Stimulated activated CD4-positive, alpha-beta T cell treated with anti-CD3 and anti-CD28 coated beads, Interleukin-15, amount 100 ng/mL, for 48 hours (primary cell): Measurements from ENCODE around the gene CCDC146.
"Not testable (repeated sequence)": the region's sequence is repeated elsewhere in the genome, so short reads cannot be mapped to it uniquely, and the experiment has no call there.

ENCODE experiments used
- DNase-seq, 2 donors: peaks; one replicate each; pipeline ENCODE4 v3.0.0-alpha.2; 2020; ENCODE audit warnings: low read depth in 2 of 2

The CCDC146 gene

DNA sequence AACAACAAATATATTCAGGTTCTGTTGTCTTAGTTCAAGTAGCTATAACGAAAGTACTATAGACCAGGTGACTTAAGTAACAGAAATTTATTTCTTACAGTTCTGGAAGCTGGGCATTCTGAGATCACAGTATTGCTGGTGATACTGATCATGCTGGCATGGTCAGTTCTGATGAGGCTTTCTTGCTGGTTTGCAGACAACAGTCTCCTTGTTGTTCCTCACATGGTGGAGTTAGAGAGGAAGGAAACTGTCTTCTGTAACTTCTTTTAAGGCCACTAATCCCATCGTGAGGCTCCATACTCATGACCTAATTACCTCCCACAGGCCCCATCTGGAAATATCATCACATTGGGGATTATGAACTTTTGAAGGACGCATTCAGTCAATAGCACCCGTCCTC, 17.9 kb downstream of the CCDC146 start:
- not testable (repeated sequence) for DNase-seq

DNA sequence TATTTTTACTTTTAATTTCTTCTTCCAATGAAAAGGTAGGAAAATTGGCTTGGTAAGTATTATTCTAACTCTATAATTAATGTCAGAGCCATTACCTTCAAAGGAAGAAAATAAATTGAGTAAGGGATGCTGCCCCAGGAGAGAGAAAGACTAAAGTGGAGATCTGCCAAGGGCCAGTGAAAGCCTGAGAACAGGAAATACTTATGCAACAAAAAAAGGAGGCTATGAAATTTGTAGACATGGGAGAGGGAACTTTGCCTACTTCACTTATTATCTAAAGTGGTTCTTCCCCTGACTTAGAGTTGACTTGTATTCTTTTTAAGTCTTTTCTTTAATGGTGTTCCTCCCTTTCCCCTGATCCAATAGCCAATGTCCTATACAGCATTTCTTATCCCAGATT, 29.8 kb downstream of the CCDC146 start:
- not testable (repeated sequence) for DNase-seq

DNA sequence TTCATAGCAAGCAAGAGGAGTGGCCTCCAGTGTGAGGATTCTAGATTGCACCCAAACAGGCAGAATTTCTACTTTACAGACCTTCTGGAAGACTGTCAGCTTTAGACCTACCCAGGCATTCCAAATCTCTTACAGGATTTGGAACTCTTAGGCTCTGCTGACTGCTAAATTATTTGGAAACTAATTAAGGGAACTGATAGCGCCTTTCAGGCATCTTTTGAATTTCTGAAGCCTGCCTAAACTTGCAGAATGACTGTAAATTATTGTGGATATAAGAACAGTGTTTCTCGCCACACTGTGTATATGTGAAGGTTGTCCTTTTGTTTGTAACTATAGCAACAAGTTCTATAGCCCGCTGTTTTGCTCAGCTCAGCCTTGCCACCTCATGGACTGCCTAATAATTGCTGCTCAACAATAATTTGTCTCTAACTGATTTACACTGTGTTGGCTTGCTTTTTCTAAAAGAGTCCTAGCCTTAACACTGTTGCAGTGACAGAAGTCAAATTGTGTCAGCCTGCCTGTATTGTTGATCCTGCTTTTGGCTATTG, 32.6 kb downstream of the CCDC146 start:
- DNase-seq, result not testable (repeated sequence)

DNA sequence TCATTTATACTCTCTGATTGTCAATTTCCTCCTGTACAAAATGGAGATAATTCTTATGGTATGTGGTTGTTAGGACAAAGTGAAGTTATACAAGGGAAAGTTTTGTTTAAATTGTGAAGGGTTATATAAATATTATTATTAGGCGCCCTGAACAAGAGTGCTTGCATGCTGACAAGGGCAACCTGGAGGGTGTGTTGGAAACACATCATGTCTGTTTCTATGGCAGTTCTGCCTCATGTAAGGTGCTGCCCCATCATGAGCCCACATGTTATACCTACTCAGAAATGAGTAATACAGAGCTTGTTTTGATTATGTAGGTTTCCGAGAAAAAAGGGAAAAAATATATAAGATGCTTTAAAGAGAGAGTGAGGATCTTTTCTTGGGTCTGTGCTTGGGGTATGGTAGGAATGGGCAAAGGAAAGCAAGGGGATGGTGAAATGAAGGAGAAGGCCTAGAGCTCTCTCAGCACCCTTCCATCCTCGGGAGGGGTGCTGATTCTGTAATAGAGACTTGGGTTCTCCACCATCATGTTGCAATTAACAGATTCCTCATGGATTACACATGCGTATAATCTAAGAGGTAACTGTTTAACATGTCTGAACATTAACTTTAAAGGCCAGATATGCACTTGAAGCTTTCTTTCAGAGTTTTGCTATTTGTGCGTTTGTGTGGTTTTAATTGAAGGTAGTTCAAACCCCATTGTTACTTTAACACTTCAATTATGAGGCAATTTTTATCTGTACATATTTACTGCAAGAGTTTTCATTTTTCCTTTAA, 33.4 kb downstream of the CCDC146 start:
- not testable (repeated sequence) for DNase-seq

DNA sequence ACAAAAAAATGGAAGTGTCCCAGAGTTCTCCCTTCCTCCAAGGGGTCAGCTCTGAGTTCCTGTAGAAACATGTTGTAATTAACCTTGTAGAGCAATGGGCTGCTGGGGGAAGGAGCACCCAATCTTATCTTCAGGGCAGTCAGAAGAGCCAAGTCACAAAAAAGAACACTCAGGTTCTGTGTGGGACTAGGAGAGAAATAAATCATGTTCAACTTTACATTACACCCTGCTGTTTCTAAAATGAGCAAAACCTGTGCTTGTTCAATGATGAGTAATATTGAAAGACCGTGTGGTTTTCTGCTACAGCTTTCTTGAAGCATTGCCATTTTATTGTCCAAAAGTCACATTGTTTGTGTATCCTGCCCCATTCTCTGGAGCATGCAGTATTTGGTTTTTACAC, 34.6 kb downstream of the CCDC146 start:
- DNase-seq, result not testable (repeated sequence)

DNA sequence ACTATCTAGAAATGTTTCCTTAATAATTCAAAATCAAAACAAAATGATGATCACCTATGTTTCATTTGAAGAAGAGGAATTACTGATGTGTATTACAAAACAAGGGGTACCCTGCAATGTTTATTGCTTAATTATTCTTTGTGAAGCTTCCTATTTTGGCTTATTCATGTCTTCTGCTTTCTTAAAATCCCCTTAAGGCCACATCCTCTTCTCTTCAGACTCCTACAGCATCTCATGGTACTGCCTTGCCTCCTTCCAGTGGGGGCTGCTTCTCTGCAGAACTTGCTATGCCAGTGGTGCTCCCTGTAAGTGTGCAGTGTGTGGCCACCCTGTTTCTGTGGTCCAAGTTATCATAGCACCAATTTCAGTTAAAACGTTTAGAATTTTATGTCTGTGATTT, 35.0 kb downstream of the CCDC146 start:
- DNase-seq, result no peak

DNA sequence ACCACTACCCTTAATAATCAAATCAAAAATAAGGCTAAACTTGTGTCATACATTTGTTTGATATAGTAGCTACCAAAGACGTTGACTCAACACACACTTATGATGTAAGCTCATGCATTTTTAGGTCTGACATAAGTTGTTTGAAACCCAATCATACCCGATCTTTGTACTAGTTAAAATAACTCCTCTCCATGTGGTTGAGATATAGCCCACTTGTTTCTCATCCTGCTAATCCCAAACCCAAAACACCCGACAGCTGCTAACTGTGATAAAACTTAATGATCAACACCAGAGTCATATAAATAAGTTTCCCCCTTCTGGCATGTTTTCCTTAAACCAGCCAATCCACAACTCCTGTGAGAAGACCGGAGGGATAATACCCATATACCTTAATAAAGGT, 48.7 kb downstream of the CCDC146 start:
- not testable (repeated sequence) for DNase-seq

DNA sequence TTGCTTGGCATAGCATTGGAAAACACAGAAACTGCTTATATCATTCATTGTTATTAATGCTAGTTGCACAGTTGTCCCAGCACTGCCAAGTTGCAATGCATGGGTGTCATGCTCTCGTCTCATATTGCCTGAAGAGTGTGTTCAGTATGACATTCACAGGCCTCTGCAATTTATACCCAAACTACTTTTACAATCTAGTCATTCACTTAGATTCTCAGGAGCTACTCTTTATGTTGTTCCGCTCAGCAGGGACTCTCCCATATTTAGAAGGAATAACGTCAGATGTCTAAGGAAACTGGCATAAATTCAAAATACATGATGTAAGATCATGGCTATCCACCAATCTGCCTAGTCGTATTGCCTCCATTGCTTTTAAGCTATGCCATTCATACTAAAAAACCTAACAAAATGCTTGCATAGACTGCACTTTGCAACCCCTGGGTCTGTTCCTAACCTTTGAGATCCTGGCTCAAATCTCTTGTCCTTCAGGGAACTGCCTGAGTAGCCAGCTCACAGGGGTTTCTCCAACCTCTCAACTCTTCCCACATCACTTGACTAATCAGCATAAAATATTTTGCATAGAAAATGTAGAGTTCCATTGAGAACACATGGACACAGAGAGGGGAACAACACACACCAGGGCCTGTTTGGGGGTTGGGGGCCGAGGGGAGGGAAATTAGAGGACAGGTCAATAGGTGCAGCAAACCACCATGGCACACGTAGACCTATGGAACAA, 50.2 kb downstream of the CCDC146 start:
- DNase-seq, result not testable (repeated sequence)

DNA sequence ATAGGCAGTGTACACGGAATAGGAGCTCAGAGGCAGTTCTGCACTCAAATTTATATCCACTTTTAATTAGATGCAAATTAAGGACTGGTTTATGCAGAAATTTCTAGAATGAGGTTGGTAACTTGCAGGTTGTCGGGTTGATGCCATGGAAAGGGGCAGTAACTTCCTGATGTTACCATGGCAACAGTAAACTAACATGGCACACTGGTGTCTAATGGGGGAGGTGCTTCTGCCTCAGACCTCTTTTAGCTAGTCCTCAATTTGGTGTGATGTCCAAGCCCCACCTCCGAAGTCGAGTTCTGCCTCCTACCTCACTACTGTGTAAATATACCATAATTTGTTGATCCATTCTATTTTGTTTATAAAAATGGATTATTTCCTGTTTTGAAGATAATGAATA, 52.0 kb downstream of the CCDC146 start:
- DNase-seq, result not testable (repeated sequence)

DNA sequence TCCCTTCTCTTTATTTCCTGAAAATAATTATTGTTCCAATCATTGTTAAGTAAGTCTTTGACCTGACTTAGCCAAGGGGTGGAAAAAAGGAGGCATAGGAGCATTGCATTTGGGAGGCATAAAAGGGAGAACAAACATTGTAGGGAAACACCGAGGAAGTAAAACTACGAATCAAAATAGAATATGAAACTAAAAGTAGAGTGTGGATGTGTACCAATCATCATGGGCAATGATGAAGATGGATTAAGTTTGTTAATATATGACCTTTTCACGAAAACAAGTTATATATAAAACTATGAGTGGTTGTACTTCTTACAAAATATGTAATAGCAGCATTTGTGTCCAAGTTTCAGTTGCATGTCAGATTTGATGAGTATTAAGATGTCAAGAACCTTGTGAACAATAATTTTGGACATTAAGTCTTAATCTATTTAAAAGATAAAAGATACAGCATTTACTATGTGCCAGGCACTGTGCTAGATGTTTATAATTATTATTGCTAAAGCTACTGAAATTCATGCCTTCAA, 52.9 kb downstream of the CCDC146 start:
- not testable (repeated sequence) for DNase-seq

DNA sequence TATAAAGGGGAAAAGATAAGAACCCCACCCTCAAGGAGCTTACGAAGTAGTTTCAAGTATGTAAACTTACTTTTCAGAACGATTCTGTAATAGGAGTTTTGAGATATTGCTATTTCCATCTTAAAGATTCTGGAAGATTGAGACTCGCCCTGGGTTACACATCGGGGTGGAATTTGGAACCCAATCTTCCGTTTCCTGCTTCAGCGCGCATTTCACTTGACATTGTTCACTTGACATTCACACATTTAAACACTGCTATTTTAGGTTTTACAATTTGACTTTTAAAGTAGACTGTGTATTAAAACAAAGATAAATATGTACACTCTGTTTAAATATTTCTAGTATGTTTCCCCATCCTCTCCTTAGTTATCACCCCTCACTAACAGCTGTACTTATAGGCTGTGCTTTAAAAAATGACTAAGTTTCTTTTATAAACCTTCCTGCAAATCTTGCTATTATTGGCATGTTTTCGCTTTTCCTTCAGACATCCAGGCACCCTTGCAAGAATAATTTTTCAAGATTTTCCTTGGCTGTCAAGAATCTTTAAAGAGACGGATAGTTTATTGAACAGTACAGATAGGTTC, 55.0 kb downstream of the CCDC146 start:
- DNase-seq, result not testable (repeated sequence)

DNA sequence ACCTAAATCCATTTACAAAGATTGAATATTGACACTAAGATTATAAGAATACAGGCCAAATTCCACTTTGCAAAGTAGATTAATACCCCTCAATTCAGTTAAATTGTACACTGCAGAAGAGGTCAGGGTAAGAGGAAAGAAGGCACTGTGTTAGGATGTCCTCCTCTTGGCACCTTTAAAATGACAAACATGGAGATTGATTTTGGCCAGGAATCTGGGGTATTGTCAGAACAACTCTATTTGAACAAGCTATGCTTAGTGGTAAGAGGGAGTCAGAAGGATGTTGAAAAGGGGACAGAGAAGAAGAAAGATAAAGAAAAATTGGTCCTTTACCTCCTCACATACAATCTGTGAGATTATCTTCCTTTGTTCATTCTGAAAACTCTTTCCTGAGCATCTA, 55.6 kb downstream of the CCDC146 start:
- not testable (repeated sequence) for DNase-seq

DNA sequence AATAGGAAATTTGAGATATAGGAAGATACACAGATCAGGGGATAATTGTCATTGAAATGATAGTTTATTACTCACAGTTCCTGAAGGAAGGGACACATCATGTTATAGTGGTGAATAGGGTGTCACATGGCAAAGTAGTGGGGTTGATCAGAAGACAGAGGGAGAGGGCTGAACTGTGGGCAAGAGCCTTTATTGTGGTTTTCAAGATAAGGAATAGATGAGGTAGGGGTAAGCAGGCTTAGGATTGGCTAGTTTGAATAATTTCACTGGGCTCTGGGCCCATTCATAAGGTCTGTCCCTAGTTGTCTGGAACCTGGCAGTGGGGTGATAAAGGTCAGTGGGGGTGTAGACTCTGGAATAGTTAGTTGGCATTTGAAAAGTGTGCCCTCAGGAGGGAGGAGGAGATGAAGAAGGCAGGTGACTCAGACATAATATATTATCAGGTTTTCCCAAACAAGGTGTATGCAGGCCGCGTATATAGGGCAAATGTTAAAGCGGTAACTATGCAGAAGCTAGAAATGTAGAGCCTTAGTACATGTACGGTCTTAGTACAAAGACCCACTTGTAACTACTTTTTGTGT, 58.7 kb downstream of the CCDC146 start:
- no peak for DNase-seq

DNA sequence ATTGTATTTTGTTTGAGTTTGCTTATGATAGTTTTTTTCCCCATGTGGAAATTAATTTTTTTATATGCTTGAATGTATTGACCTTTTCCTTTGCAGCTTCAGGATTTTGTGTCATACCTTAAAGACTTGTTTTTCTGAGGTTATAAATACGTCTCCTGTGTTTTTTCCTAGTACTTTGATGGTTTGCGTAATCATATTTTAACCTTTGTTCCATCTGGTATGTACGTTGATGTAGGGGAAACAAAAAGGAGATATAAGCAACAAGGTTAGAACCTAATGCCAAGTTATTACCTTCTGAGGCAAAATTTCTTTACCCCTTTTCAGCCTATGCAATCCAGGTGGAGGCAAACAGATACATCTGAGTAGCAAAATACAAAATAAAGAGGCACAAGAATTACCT, 59.3 kb downstream of the CCDC146 start:
- no peak for DNase-seq

DNA sequence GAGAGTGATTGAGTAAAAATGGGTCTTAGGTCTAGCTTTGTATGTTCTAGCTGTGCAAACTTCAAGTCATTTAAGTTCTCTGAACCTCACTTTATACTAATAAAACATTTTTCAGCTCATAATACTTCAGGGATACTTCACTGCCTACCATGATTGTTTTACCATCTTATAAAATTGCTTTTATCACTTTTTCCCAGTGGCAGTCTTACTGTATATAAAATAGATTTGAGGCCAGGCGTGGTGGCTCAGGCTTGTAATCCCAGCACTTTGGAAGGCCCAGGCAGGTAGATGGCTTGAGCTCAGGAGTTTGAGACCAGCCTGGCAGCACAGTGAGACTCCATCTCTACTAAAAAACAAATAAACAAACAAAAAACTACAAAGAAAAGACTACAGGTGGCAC, 59.8 kb downstream of the CCDC146 start:
- no peak for DNase-seq

DNA sequence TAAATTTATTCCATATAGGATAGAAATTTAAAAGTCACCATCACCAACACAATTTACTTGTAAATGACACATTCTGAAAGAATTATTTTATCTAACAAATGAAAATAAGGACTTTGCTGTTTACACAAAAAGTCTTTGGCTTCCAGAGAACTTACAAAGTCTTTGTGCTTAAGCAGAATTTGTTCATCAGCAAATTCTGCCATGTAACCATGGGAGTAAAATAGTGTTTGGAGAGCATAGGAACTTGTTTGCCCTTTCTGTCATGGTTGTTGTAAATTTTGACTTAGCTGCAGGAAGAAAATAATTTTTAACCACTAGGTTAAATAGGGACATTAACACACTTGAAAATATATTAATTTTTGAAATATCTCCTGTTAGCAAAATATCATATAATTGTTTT, 62.0 kb downstream of the CCDC146 start:
- DNase-seq, result no peak

DNA sequence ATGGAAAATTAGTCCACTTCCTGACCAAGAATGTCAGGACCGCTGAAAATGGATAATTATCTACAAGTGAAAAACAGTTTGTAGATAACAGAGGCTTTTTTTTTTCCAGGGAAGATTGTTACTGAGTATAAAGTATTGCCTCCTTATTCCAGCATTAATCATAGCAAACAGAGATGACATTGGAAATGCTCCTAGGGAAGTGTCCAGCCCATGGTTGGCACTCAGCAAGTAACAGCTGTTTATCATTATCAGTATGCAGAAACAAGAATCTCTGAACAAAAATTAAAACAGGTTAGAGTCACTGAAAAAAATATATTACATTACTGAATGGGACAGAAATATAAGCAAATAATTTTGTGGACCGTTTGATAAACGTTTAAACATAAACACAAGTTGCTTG, 62.6 kb downstream of the CCDC146 start:
- no peak for DNase-seq

DNA sequence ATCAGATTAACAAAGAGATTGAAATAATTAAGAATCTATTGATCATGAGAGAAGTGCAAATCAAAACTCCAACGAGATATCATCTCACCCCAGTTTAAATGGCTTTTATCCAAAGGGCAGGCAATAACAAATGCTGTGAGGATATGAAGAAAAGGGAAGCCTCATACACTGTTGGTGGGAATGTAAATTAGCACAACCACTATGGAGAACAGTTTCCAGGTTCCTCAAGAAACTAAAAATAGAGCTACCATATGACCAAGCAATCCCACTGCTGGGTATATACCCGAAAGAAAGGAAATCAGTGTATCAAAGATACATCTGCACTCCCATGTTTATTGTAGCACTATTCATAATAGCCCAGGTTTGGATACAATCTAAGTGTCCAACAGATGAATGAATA, 63.5 kb downstream of the CCDC146 start:
- no peak for DNase-seq

DNA sequence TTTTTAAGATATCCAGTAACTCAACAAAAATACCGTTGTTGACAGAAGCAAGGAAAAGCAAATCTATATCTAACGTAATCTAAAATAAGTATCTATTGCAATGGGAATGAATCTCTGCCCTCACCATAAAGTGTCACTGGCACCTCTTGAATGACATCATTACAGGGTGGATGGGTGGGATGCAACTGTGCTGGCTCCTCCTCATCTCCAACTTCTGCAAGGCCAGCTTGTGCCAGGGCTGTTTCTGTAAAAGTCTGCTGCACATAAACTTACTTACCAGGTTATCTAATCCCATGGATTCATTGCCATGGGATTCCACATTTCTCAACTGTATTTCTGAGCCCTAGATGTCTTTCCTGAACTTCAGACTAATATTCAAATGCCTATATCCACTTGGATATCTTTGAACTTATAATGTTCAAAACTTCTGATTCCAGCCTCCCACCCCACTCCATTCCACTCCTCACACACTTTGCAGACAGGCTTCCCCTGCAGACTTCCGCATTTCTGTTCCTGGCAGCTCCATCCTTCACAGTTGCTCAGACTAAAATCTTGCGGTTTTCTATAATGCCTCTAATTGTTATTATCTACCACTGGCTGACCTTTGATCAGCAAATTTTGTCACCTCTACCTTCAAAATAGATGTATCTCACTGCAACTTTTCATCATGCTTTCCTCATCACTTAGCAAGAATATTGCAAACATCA, 66.5 kb downstream of the CCDC146 start:
- DNase-seq, result no peak

DNA sequence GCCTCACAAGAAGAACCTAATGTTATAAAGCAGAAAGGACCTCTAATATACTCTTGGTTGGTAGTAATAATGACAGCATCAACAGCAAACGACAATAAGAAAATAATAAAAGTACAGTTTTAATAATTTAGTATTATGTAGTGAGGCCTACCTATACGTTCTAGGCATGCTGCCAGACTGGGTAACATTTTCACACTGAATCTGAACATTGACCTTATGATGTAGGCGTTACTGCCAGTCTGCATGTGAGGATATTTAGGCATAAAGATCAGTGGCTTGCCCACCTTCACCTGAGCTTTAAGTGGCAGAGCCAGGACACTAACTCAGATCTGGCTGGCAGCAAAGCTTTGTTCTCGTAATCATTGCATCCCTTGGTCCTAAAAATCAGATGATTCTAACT, 74.7 kb downstream of the CCDC146 start:
- DNase-seq, result no peak
